ENCODE results near the gene GRM7.

- TF ChIP-seq POLR2AphosphoS5 (IDR thresholded peaks at IDR 0.05) (no peak), EP300 (IDR thresholded peaks at IDR 0.05) (no peak), POLR2A (IDR thresholded peaks at IDR 0.05) (no peak)
These were observed 422.1 kb downstream of the GRM7 start for GRCh38 chr3:7282988-7283387.
